PC-9 (cell line): ENCODE data around the gene ELF2.

Source experiments
- CTCF ChIP-seq: fragments of 200-600 bp; sonication (generic); conservative IDR thresholded peaks from 2 replicates; pipeline ENCODE4 v1.6.1; 2017; ENCODE audit warnings: mixed run types, antibody characterized with exemption, mild to moderate bottlenecking, moderate library complexity
- EZH2 ChIP-seq: fragments of 200-600 bp; sonication (generic); IDR thresholded peaks from 2 replicates; pipeline ENCODE4 v1.8.0; 2017; ENCODE audit warnings: antibody characterized with exemption, low read depth

GRCh38 chr4:139076016-139076744 is 100.8 kb downstream of the ELF2 start:
- TF ChIP-seq CTCF (no peak), EZH2 (no peak)
